Vagina (tissue), 2 donors: ENCODE data around the gene FCRL6. TPM values are rescaled to one million over a fixed set of nuclear protein-coding genes. Genes with fewer than 3 reads are reported as not detected.

Source experiments
- DNase-seq, 2 donors: peaks; one replicate each; pipeline ENCODE4 v3.0.0-alpha.2; 2017; ENCODE audit errors: extremely low spot score in 2 of 2
- H3K27ac ChIP-seq: fragments of 200-600 bp; sonication (generic); one replicate; pipeline ENCODE4 v1.5.1; 2019
- H3K27me3 ChIP-seq: fragments of 200-600 bp; sonication (generic); one replicate; pipeline ENCODE4 v1.5.1; 2019
- H3K36me3 ChIP-seq, 2 donors: fragments of 200-600 bp; sonication (generic); one replicate each; pipeline ENCODE4 v1.5.1; 2017 to 2019
- H3K4me1 ChIP-seq: fragments of 200-600 bp; sonication (generic); one replicate; pipeline ENCODE4 v1.5.1; 2019
- H3K4me3 ChIP-seq, 2 donors: fragments of 200-600 bp; sonication (generic); 1 replicate in 1 of 2; 2 replicates in 1 of 2; pipeline ENCODE4 v1.5.1; 2016 to 2019
- H3K9me3 ChIP-seq: fragments of 200-600 bp; sonication (generic); one replicate; pipeline ENCODE4 v1.5.1; 2019
- POLR2A ChIP-seq, 2 donors: fragments of 450-650 bp; IDR thresholded peaks; one replicate each; pipeline ENCODE4 v1.6.1; 2017; ENCODE audit warnings: antibody characterized with exemption in 2 of 2, mild to moderate bottlenecking in 2 of 2, moderate library complexity in 2 of 2
- POLR2AphosphoS5 ChIP-seq, 2 donors: sonication (generic); formaldehyde crosslinking; IDR thresholded peaks; one replicate each; pipeline ENCODE4 v1.9.0; 2017; ENCODE audit warnings: antibody characterized with exemption in 2 of 2, mild to moderate bottlenecking in 2 of 2, low read depth in 1 of 2; ENCODE audit not compliant: insufficient read depth in 1 of 2
- intact Hi-C: fragments of 100-400 bp; cut with DNase I; formaldehyde crosslinking; loops from one replicate; pipeline ENCODE4 v1.15.1; 2023
- total RNA-seq: library from RNA; depleted of rRNA; stranded (reverse); fragments of >200 nt; gene quantifications from one replicate; pipeline ENCODE4 v1.2.3, GENCODE V29; 2016
- TF ChIP-seq, protein P1 (sequence below), 3 experiments: fragments of 450-650 bp in 2 of 3; fragments of 200-600 bp in 1 of 3; sonication (generic) in 1 of 3; IDR thresholded peaks; one replicate each; pipeline ENCODE4 v1.5.1; 2017 to 2019; ENCODE audit warnings: antibody characterized with exemption in 3 of 3, mild to moderate bottlenecking in 2 of 3, moderate library complexity in 2 of 3

The FCRL6 gene
- total RNA-seq, 1 donor from 2014 or later: not detected

DNA sequence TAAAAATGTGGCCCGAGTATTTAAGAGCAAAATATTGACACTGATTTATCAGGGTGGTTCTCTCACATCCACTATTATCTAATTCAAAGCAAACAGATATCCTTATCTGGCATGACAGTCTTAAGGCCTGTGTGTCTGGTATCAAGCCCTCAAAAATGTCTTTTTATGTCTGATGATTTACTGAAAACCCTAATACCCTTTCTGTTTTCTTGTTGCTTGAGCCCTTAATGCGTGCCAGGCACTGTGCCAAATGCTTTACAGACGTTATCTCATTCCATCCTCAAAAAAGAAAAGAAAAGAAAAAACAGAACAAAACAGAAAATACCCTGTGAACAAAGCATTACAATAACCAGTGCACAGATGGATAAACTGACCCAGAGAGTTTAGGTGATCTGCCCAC, 15.7 kb upstream of the FCRL6 start:
- Histone ChIP-seq H3K27me3 (no peaks in the 10 kb centered on the region), H3K9me3 (no peaks in the 10 kb centered on the region), H3K36me3 (no peaks in the 10 kb centered on the region), H3K27ac (no peak overlapping the region), H3K4me1 (peaks cover 9% of the 10 kb centered on the region), H3K4me3 (no peak overlapping the region)
- intact Hi-C loops: no loop called here
- DNase-seq: no peak
- no peak for TF ChIP-seq POLR2AphosphoS5 (IDR thresholded peaks at IDR 0.05; ENCODE audit: insufficient read depth in 1 of 2, low read depth in 1 of 2)
- TF ChIP-seq, protein P1, sequence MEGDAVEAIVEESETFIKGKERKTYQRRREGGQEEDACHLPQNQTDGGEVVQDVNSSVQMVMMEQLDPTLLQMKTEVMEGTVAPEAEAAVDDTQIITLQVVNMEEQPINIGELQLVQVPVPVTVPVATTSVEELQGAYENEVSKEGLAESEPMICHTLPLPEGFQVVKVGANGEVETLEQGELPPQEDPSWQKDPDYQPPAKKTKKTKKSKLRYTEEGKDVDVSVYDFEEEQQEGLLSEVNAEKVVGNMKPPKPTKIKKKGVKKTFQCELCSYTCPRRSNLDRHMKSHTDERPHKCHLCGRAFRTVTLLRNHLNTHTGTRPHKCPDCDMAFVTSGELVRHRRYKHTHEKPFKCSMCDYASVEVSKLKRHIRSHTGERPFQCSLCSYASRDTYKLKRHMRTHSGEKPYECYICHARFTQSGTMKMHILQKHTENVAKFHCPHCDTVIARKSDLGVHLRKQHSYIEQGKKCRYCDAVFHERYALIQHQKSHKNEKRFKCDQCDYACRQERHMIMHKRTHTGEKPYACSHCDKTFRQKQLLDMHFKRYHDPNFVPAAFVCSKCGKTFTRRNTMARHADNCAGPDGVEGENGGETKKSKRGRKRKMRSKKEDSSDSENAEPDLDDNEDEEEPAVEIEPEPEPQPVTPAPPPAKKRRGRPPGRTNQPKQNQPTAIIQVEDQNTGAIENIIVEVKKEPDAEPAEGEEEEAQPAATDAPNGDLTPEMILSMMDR (IDR thresholded peaks at IDR 0.05): no peak
- no peak for TF ChIP-seq POLR2A (IDR thresholded peaks at IDR 0.05)

- Histone ChIP-seq H3K9me3 (no peaks in the 10 kb centered on the region), H3K36me3 (no peaks in the 10 kb centered on the region), H3K4me3 (no peak overlapping the region), H3K27ac (no peak overlapping the region), H3K27me3 (no peaks in the 10 kb centered on the region), H3K4me1 (peaks cover 9% of the 10 kb centered on the region)
- DNase-seq: no peak
- intact Hi-C loops: no loop called here
- TF ChIP-seq POLR2AphosphoS5 (IDR thresholded peaks at IDR 0.05; ENCODE audit: insufficient read depth in 1 of 2, low read depth in 1 of 2) (peak in 1 of 2 donors; percentile 9), POLR2A (IDR thresholded peaks at IDR 0.05) (no peak)
These were observed 15.2 kb upstream of the FCRL6 start for GRCh38 chr1:159786966-159787365.

- Histone ChIP-seq H3K36me3 (no peaks in the 10 kb centered on the region), H3K4me3 (no peak overlapping the region), H3K4me1 (peaks cover 9% of the 10 kb centered on the region), H3K9me3 (no peaks in the 10 kb centered on the region), H3K27ac (no peak overlapping the region), H3K27me3 (no peaks in the 10 kb centered on the region)
- TF ChIP-seq, protein P1 (IDR thresholded peaks at IDR 0.05): peak in 1 of 3 experiments; percentile 35
- no peak for TF ChIP-seq POLR2AphosphoS5 (IDR thresholded peaks at IDR 0.05; ENCODE audit: insufficient read depth in 1 of 2, low read depth in 1 of 2)
- no peak for DNase-seq
- intact Hi-C loops: loop anchor here (10.0 kb wide), 1 partner anchor 154 kb away; the partner anchor contains the start of gene IGSF9
These were observed 11.8 kb upstream of the FCRL6 start for GRCh38 chr1:159790237-159790917.

DNA sequence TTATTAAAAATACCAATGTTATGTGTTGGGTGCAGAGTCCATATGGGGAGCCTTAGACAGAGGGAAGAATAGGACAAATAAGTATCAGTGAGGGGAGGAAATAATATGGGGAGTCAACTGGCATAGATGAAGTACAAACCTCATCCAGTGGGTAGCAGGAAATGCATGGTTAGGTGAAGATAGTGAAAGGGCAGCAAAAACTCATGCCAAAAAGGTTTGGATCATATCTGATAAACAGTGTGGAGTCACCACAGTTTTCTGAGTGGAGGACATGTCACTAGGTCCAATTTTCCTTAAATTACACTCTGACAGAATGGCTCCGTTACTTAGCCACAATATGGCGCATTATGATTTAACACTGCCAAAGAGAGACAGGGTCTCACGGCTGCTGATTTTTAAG, 11.1 kb upstream of the FCRL6 start:
- Histone ChIP-seq H3K9me3 (no peaks in the 10 kb centered on the region), H3K27me3 (no peaks in the 10 kb centered on the region), H3K27ac (no peak overlapping the region), H3K4me3 (no peak overlapping the region), H3K36me3 (no peaks in the 10 kb centered on the region), H3K4me1 (peaks cover 8% of the 10 kb centered on the region)
- no peak for TF ChIP-seq POLR2A (IDR thresholded peaks at IDR 0.05)
- no peak for TF ChIP-seq POLR2AphosphoS5 (IDR thresholded peaks at IDR 0.05; ENCODE audit: insufficient read depth in 1 of 2, low read depth in 1 of 2)
- TF ChIP-seq, protein P1 (IDR thresholded peaks at IDR 0.05): no peak
- intact Hi-C loops: loop anchor here (10.0 kb wide), 1 partner anchor 154 kb away; the partner anchor contains the start of gene IGSF9
- DNase-seq: no peak

- Histone ChIP-seq H3K9me3 (no peaks in the 10 kb centered on the region), H3K27me3 (no peaks in the 10 kb centered on the region), H3K27ac (no peak overlapping the region), H3K36me3 (no peaks in the 10 kb centered on the region), H3K4me1 (peaks cover 3% of the 10 kb centered on the region), H3K4me3 (no peak overlapping the region)
- intact Hi-C loops: loop anchor here (10.0 kb wide), 1 partner anchor 153 kb away; the partner anchor contains the start of gene IGSF9
- TF ChIP-seq, protein P1 (IDR thresholded peaks at IDR 0.05): no peak
- TF ChIP-seq POLR2AphosphoS5 (IDR thresholded peaks at IDR 0.05; ENCODE audit: insufficient read depth in 1 of 2, low read depth in 1 of 2): no peak
- no peak for TF ChIP-seq POLR2A (IDR thresholded peaks at IDR 0.05)
- no peak for DNase-seq
These were observed 10.7 kb upstream of the FCRL6 start for GRCh38 chr1:159791461-159791860.
